Bronchus fibroblast of lung (primary cell): ENCODE data around the gene ACTRT1. TPM values are rescaled to one million over a fixed set of nuclear protein-coding genes. Genes with fewer than 3 reads are reported as not detected.

Source experiments
- total RNA-seq: library from RNA; depleted of rRNA; stranded (reverse); fragments of >200 nt; gene quantifications from 2 replicates; pipeline ENCODE4 v1.2.3, GENCODE V29; 2015

ACTRT1 gene
- not detected in 2 replicates for total RNA-seq

GRCh38 chrX:128052303-128052702, at the start of gene ACTRT1:
Gene ACTRT1 (minus strand): TSS chrX:128052403. CDS start chrX:128052206, 197 bp downstream.

